GM10266 (cell line): ENCODE results near the gene AKT3.

Source experiments
- DNase-seq: peaks from one replicate; pipeline ENCODE4 v3.0.0; 2012; ENCODE audit errors: extremely low spot score
- TF ChIP-seq, protein P1 (sequence below): IDR thresholded peaks from 2 replicates; pipeline ENCODE4 v1.5.1; 2012; ENCODE audit warnings: mild to moderate bottlenecking, low read depth; ENCODE audit not compliant: control insufficient read depth, insufficient read depth; ENCODE audit errors: missing control alignments

Gene AKT3

DNA sequence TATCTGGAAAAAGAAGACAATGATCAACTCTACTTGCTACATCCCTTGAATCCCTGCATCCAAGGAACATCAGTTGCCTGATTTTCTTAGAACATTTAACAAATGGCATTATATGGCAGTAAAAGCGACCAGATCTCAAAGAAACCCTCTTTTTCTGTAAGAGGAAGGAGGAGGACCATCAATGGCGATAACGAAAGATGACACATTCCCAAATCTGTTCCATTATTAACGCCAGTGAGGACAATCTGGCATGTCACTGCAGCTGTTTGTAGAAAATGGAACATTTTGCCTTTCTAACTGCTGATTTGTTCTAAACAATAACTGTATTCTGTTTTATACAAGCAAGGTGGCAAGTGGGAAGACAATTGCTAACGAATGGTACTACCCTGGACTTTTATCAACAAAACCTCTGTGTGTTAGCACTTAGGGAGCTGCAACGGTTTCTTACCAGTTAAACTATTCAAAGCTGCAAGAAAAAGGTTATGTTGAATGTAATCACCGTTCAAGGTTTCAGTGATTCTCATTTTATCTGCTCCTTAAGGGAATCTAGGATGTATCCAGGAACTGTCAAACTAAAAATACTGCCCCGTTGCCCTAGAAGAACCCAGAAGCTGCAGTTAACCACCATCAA lies 342.3 kb downstream of the AKT3 start:
- no peak for DNase-seq
- TF ChIP-seq, protein P1, sequence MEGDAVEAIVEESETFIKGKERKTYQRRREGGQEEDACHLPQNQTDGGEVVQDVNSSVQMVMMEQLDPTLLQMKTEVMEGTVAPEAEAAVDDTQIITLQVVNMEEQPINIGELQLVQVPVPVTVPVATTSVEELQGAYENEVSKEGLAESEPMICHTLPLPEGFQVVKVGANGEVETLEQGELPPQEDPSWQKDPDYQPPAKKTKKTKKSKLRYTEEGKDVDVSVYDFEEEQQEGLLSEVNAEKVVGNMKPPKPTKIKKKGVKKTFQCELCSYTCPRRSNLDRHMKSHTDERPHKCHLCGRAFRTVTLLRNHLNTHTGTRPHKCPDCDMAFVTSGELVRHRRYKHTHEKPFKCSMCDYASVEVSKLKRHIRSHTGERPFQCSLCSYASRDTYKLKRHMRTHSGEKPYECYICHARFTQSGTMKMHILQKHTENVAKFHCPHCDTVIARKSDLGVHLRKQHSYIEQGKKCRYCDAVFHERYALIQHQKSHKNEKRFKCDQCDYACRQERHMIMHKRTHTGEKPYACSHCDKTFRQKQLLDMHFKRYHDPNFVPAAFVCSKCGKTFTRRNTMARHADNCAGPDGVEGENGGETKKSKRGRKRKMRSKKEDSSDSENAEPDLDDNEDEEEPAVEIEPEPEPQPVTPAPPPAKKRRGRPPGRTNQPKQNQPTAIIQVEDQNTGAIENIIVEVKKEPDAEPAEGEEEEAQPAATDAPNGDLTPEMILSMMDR = no peak

DNA sequence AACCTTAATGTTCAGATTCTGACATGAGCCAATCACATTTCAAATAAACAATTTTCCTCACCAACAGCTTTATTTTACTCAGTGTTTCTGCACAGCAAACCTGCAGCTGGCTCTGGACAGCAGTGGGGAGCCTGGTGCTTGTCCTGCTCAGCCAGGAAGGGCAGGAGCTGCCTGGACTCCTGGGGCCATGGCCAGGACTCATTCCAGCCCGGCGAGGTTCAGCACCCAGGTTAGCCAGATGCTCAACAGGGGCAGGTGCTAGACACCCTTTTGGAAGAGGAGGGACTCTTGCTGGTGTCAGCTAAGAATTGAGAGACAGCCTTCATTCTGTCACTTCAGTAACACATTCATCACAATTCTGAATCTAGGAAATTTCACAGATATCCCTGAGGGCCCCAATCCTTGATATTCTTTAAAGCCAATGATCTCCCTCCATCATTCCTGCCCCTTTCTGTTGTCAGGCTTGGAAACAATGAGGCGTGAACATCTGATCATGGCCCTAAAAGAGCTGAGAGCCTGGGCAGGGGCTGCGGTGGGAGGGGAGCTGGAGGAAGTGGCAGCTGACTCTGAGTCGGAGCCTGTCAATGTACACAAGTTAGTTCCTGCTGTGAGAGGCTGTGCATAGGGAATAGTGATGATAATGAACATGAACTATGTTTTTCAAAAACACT lies 342.9 kb downstream of the AKT3 start:
- TF ChIP-seq, protein P1 = no peak
- no peak for DNase-seq

DNA sequence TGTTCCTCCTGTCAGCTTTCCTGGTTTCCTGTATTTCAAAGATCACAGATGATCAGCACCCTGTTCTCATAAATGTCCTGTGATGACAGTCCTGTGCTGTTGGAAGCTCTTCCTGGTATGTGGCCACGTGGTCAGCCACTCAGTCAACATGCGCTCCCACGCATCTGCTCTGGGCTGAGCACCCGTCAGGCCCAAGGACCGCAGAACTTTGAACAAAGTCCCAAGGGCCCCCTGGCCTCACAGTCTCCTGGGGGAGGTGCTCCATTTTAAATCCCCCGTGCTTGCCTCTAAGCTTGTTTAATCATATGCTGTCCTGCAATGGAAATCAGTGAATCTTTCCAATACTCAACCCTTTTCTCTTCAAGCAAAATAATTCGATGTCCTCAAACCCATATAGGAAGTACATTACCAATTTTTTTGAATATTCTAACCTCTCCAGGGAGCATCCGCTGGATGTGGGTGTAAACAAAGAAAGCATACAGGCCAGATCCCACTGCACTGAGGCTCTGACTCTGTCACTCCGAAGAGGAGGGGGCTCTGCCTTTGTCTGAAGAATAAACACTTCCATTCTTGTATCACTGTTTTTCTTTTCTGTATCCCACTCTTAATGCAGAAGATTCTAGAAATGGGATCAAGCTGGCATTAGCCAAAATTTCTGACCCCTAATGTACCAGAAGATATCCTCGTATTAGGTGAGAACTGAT lies 343.9 kb downstream of the AKT3 start:
- DNase-seq = peak; percentile 57
- TF ChIP-seq, protein P1 = no peak

DNA sequence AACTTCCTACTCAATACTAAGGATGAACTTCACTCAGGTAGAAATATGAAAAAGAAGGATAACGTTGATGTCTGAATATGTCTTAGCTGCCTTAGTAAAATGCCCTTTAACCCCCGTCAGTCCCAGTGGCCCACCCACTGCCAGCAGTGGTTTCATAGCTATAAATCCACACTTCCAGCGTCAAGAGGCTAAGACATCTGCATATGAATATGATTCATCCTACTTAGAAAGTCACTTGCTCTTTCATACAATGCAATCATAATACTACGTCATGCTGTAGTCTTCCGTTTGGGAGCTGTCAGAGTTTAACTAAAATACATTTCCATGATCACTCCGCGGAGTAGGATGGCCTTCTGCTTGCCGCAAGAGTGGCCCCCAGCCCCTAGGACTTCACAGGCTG lies 346.9 kb downstream of the AKT3 start:
- TF ChIP-seq, protein P1 = no peak
- DNase-seq = no peak

DNA sequence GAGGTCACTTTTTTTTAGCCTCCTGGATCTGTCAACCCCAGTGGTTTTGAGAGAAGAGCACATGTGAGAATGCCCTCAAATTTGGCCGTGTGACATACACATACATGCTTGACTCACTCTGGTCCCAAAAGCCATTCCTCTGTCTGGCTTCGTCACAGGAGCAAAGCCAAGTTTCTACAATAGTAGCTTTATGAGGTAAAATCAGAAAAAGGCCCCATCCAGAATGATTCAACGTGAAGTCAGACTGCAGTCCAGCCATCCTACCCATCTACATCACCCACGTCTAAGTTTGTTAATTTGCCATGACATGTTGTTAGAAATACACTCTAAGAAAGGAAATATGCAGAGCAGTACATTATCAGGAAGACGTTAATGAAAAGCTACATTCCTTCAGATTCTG lies 349.0 kb downstream of the AKT3 start:
- TF ChIP-seq, protein P1 = no peak
- DNase-seq = no peak

DNA sequence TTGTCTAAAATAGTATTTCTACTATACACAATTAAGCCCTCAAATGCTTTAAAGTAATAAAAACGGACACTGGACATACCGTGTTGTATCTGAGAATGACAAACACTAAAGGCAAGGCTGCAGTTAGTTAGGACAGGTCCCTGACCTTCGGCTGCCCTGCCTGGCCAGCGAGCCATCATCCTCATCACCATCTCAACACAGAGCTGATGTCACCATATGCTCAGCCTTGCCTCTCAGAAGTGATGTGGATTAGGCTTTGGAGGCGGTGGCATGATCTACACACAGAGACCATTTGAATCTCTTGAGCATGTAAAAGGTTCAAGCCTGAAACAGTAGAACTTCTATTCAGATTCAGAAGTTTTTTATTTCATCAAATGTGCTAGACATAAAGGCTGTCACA lies 349.5 kb downstream of the AKT3 start:
- TF ChIP-seq, protein P1 = no peak
- no peak for DNase-seq

DNA sequence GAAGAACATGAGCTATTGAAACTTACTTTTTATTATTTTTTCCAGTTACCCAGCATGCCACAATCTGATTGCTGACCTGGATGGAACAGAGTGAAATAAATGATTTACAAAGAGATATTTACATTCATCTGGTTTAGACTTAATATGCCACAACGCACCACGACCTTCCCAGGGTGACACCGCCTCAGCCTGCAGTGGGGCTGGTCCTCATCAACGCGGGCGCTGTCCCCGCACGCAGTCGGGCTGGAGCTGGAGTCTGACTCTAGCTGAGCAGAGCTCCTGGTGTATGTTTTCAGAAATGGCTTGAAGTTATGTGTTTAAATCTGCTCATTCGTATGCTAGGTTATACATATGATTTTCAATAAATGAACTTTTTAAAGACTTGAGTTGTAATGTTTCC lies 350.3 kb downstream of the AKT3 start:
- no peak for DNase-seq
- TF ChIP-seq, protein P1 = no peak
